Right renal cortex interstitium (tissue), 3 donors: ENCODE measurements around the gene STAM. TPM values are rescaled to one million over a fixed set of nuclear protein-coding genes. Genes with fewer than 3 reads are reported as not detected.
"Not testable (repeated sequence)": the region's sequence is repeated elsewhere in the genome, so short reads cannot be mapped to it uniquely, and the experiment has no call there.

Experiments
- DNase-seq, 3 donors: peaks; one replicate each; pipeline ENCODE4 v3.0.0-alpha.2; 2013; ENCODE audit warnings: low read depth in 3 of 3, low spot score in 2 of 3
- polyA plus RNA-seq, 3 donors: library from polyadenylated mRNA; unstranded; fragments of 120-200 nt; gene quantifications; one replicate each; pipeline ENCODE4 v1.2.1, GENCODE V29; 2013; ENCODE audit not compliant: insufficient read length in 3 of 3

STAM gene
- polyA plus RNA-seq, 3 donors, result 30.0 to 34.7 (median 32.3) TPM

DNA sequence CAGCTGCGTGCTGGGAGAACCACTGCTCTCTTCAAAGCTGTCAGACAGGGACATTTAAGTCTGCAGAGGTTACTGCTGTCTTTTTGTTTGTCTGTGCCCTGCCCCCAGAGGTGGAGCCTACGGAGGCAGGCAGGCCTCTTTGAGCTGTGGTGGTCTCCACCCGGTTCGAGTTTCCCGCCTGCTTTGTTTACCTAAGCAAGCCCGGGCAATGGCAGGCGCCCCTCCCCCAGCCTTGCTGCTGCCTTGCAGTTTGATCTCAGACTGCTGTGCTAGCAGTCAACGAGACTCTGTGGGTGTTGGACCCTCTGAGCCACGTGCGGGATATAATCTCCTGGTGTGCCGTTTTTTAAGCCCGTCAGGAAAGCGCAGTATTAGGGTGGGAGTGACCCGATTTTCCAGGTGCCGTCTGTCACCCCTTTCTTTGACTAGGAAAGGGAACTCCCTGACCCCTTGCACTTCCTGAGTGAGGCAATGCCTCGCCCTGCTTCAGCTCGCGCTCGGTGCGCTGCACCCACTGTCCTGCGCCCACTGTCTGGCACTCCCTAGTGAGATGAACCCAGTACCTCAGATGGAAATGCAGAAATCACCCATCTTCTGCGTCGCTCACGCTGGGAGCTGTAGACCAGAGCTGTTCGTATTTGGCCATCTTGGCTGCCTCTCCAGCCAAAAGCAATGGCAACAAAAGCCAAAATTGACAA is 78.5 kb downstream of the STAM start:
- not testable (repeated sequence) for DNase-seq

GRCh38 chr10:17725703-17726102 is 81.8 kb downstream of the STAM start:
- DNase-seq, result no peak

- no peak for DNase-seq
Observed at GRCh38 chr10:17729630-17730029, 85.7 kb downstream of the STAM start.

DNA sequence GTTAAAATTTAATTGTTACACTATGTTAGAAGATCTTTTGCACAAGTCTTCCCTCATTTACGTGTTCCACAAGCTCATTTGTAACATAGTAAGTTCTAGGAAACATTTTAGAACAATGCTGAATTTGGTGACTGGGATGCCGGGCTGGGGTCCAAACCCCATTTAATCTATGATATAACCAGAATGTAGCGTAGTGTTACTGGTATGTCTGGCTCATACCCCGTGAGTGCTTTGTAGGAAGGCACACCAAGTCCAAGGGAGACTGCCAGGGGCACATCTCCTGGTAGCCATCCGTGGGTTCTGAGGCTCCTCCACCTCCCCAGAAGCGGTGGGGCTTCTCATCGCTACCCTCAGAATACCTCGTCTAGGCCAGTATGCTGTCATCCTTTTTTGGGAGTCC is 86.7 kb downstream of the STAM start:
- no peak for DNase-seq

DNA sequence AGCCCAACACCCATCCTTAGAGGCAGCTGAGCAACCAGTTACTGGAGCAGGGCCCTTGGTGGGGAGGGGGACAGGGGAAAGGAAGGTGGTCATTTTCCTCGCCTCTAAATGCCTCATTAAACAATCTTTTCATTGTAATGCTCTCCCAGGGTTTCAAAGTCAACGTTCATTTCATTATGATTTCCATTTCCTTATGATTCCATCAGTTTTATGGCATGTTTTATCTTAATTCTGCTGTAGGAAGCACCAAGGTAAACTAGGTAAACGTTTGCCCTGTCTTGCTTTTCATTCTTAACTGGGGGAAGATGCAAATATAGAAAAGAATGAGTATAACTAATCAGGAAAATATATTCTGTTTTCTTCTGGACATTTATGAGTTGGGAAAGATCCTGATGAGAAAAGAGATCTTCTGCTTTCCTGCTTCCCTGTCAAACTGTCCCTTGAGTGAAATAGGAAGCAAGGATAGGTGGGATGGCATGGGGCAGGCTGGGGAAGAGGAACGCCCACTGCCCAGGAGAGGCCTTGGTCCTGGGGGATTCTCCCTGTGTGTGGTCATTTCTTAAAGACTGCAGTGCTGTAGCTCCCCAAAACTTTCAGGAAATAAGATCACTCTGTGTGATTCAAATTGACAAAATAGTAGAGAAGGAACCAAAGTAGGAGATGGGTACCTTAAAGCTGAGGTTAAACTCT is 87.5 kb downstream of the STAM start:
- no peak for DNase-seq

DNA sequence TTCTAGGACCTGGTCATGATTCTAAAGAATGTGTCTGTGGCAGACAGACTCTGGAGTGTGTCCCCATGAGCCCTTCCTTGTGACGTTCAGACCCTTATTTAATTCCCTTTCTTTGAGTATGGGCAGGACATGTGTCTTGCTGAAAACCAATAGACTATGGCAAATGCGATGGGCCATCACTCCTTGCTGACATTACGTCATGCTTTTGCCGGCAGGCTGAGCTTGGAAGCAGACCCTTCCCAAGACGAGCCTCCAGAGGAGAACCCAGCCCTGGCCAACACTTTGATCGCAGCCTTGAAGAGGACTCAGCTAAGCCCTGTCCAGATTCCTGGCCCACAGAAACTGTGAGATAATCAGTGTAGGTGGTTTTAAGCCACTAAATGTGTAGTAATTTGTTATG is 89.7 kb downstream of the STAM start:
- DNase-seq, result no peak

GRCh38 chr10:17734432-17735080 is 90.6 kb downstream of the STAM start:
- no peak for DNase-seq

DNA sequence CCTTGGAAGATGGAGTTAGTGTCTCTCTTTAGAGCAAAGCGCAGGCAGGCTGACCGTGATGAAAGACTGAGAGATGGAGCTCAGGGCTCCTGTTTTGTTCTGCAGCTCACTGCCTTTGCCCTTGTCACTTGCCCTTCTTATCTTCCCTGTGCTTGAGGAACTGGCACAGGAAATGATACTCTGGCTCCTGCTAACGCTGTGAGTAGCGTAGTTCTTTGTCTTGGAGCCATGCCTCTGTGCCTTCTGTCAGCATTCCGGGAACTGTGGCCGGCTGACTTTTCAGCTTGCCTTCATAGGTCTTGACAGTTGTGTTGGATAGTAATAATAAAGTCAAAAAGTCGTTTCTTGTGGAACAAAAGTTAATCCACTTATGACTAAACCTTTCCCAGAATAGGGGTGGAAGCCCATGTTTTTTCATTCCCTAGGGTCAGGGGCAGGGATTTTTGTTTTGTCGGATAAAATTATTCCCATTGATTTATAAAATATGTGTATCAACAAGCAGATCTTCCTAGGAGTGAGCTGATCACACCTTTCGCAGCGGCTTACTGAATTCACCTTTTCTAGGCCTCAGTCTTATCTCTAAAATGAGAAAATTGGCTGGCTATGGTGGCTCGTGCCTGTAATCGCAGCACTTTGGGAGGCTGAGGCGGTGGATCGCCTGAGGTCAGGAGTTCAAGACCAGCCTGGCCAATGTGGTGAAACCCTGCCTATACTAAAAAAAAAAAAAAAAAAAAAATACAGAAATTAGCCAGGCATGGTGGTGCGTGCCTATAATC is 91.4 kb downstream of the STAM start:
- no peak for DNase-seq

- DNase-seq, result no peak
Observed at GRCh38 chr10:17736223-17736622, 92.3 kb downstream of the STAM start.

GRCh38 chr10:17737027-17737965 is 93.3 kb downstream of the STAM start:
- no peak for DNase-seq

GRCh38 chr10:17740668-17741067 is 96.7 kb downstream of the STAM start:
- no peak for DNase-seq

DNA sequence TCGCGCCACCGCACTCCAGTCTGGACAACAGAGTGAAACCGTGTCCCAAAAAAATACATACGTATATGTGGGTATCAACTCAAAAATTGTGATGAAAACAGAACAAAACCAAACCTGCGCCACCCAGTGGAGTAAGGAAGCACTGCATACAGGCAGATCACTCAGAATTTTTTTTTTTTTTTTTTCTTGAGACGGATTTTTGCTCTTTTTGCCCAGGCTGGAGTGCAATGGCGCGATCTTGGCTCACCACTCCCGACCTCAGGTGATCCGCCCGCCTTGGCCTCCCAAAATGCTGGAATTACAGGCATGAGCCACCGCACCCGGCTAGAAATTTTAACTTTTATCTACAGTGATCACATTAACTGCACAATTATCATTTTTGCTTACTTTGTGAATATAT is 99.0 kb downstream of the STAM start:
- no peak for DNase-seq

GRCh38 chr10:17743437-17743836 is 99.5 kb downstream of the STAM start:
- no peak for DNase-seq

GRCh38 chr10:17744341-17744861 is 100.5 kb downstream of the STAM start:
- DNase-seq, result no peak

DNA sequence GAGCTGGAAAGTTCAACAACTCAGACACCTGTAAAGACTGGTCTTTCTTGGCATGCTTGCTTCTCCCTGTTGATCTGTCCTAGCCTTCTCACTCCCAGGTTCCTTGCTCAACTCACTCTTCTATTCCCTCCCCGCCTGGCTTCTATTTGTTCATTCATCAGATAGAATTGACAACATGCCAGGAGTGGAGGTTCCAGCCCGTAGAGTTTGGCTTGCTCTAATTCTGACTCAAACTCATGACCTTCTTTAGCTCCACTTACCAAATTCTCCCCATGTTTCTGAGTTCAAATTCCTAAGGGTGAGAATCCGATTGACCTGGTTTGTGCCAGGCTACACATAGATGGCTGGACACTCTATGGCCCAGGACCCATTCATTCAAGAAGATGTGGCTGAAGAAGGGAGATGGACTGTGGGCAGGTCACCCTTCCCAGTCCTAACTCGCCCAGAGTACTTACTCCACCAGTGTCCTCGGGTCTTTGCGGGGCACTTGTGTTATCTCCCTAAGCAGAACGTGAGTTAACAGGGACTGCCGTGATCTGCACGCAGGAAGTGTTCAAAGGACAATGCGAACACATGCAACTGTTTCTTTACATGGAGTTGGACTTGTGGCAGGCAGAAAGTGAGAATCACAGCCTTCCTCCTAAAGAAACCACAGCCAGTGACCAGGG is 104.1 kb downstream of the STAM start:
- no peak for DNase-seq

DNA sequence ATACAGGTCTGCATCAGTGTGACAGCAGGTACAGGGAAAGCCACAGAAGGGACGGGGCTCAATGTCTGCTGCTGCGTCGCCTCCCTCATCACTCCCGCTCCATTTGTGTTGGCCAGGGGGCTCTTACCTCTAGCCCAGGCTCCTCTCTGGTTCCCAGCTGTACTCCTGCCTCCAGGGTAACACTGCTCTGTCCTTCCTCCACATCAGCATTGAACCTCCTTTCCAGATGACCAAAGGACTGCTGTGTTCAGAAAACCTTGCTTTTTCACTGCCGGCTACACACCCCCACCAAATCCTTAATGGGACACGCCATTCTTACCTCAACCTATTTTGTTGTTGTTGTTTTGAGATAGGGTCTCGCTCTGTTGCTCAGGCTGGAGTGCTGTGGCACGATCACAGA is 105.9 kb downstream of the STAM start:
- DNase-seq, result no peak

- DNase-seq, result no peak
Observed at GRCh38 chr10:17751781-17752445, 108.0 kb downstream of the STAM start, which contains the start of gene TMEM236. Gene TMEM236 (plus strand): TSS chr10:17752201. CDS start chr10:17752296, 95 bp downstream.

- DNase-seq, result no peak
Observed at GRCh38 chr10:17756557-17757217, 112.7 kb downstream of the STAM start.
